SU-DHL-6 (cell line): ENCODE results near the gene SLCO1C1.

Source experiments
- H2AFZ ChIP-seq: fragments of 200-600 bp; sonication (generic); 2 replicates; pipeline ENCODE4 v1.6.1; 2014; ENCODE audit warnings: low read depth, mild to moderate bottlenecking, moderate library complexity, mixed read lengths, antibody characterized with exemption, low read length; ENCODE audit not compliant: severe bottlenecking
- H3F3A ChIP-seq: fragments of 200-600 bp; shearing (Covaris generic); 2 replicates; pipeline ENCODE4 v1.6.0; 2016; ENCODE audit warnings: antibody characterized with exemption, mild to moderate bottlenecking; ENCODE audit not compliant: insufficient read depth
- H3K27ac ChIP-seq: fragments of 200-600 bp; sonication (generic); 2 replicates; pipeline ENCODE4 v1.5.1; 2016; ENCODE audit warnings: low read depth, mild to moderate bottlenecking, low read length, moderate library complexity, mixed read lengths
- H3K27me3 ChIP-seq: fragments of 200-600 bp; sonication (generic), shearing (Covaris generic); 2 replicates; pipeline ENCODE4 v1.6.0; 2014; ENCODE audit warnings: mild to moderate bottlenecking, low read length
- H3K36me3 ChIP-seq: fragments of 200-600 bp; sonication (generic); 2 replicates; pipeline ENCODE4 v1.6.1; 2014; ENCODE audit warnings: mild to moderate bottlenecking, low read length, mixed read lengths
- H3K4me2 ChIP-seq: fragments of 300-600, 200-600 bp; shearing (Covaris generic), sonication (generic); 2 replicates; pipeline ENCODE4 v1.6.0; 2014; ENCODE audit warnings: low read length, low read depth, mild to moderate bottlenecking; ENCODE audit not compliant: poor library complexity, severe bottlenecking
- H3K4me3 ChIP-seq: fragments of 200-600 bp; sonication (generic); 2 replicates; pipeline ENCODE4 v1.5.1; 2014; ENCODE audit warnings: antibody characterized with exemption, low read length, mild to moderate bottlenecking, mixed read lengths; ENCODE audit not compliant: insufficient read depth, poor library complexity, severe bottlenecking
- H3K79me2 ChIP-seq: fragments of 200-600 bp; sonication (generic); 2 replicates; pipeline ENCODE4 v1.6.1; 2014; ENCODE audit warnings: mild to moderate bottlenecking, low read length, moderate library complexity; ENCODE audit not compliant: insufficient read depth
- H3K9ac ChIP-seq: fragments of 200-600 bp; sonication (generic); 2 replicates; pipeline ENCODE4 v1.7.0; 2014; ENCODE audit warnings: mild to moderate bottlenecking, low read length
- H3K9me2 ChIP-seq: fragments of 200-600 bp; sonication (generic); replicated peaks from 2 replicates; pipeline ENCODE4 v1.6.1; 2014; ENCODE audit warnings: low read length; ENCODE audit not compliant: insufficient read depth
- H3K9me3 ChIP-seq: fragments of 200-600 bp; sonication (generic); 2 replicates; pipeline ENCODE4 v1.6.1; 2014; ENCODE audit warnings: low read length, mixed read lengths; ENCODE audit not compliant: insufficient read depth
- H4K20me1 ChIP-seq: fragments of 200-600 bp; sonication (generic); 2 replicates; pipeline ENCODE4 v1.6.1; 2014; ENCODE audit warnings: low read depth, mild to moderate bottlenecking, antibody characterized with exemption, low read length, moderate library complexity, mixed read lengths
- EZH2phosphoT487 ChIP-seq: fragments of 200-600 bp; sonication (generic), shearing (Covaris generic); conservative IDR thresholded peaks from 2 replicates; pipeline ENCODE4 v1.6.1; 2018; ENCODE audit warnings: mild to moderate bottlenecking, antibody characterized with exemption, low read length, moderate library complexity, mixed read lengths
- TF ChIP-seq, protein P1 (sequence below): fragments of 200-600 bp; sonication (generic); IDR thresholded peaks from one replicate; pipeline ENCODE4 v1.5.1; 2017; ENCODE audit warnings: antibody characterized with exemption, mild to moderate bottlenecking, low read length, moderate library complexity; ENCODE audit not compliant: insufficient read depth, poor library complexity, severe bottlenecking

Gene SLCO1C1, protein sequence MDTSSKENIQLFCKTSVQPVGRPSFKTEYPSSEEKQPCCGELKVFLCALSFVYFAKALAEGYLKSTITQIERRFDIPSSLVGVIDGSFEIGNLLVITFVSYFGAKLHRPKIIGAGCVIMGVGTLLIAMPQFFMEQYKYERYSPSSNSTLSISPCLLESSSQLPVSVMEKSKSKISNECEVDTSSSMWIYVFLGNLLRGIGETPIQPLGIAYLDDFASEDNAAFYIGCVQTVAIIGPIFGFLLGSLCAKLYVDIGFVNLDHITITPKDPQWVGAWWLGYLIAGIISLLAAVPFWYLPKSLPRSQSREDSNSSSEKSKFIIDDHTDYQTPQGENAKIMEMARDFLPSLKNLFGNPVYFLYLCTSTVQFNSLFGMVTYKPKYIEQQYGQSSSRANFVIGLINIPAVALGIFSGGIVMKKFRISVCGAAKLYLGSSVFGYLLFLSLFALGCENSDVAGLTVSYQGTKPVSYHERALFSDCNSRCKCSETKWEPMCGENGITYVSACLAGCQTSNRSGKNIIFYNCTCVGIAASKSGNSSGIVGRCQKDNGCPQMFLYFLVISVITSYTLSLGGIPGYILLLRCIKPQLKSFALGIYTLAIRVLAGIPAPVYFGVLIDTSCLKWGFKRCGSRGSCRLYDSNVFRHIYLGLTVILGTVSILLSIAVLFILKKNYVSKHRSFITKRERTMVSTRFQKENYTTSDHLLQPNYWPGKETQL

DNA sequence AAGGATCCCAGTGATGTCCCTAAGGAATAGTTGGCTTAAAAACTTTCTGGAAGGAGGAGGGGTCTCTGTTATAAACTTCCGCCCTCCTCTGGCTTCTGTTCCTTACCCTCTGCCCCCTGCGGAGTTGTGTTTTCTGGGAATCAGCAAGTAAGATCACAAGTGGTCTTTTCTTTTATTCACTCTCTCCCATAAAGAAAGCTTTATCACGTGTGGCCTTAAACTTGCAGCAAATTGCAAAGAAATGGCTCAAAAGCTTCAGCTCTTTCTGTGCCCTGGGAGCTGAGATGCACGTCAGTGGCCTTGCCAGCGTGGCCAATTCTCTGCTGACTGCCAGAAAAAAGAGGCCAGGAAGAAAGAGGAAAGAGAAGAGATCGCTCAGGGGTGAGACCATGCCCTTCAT, at the start of gene SLCO1C1:
Gene SLCO1C1 (plus strand): TSS at position 101 of the 400 bp plus-strand sequence. CDS start 4,245 bp downstream, outside the sequence.
- H3K4me3 ChIP-seq, result no peak within 1 kb of the TSS
- no peaks in the 10 kb centered on the region for H3K27me3 ChIP-seq
- H3K79me2 ChIP-seq, result no peaks in the 10 kb centered on the region
- TF ChIP-seq, protein P1, sequence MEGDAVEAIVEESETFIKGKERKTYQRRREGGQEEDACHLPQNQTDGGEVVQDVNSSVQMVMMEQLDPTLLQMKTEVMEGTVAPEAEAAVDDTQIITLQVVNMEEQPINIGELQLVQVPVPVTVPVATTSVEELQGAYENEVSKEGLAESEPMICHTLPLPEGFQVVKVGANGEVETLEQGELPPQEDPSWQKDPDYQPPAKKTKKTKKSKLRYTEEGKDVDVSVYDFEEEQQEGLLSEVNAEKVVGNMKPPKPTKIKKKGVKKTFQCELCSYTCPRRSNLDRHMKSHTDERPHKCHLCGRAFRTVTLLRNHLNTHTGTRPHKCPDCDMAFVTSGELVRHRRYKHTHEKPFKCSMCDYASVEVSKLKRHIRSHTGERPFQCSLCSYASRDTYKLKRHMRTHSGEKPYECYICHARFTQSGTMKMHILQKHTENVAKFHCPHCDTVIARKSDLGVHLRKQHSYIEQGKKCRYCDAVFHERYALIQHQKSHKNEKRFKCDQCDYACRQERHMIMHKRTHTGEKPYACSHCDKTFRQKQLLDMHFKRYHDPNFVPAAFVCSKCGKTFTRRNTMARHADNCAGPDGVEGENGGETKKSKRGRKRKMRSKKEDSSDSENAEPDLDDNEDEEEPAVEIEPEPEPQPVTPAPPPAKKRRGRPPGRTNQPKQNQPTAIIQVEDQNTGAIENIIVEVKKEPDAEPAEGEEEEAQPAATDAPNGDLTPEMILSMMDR, result no peak
- TF ChIP-seq EZH2phosphoT487, result no peak
- no peaks in the 10 kb centered on the region for H4K20me1 ChIP-seq
- H3K4me2 ChIP-seq, result no peak within 1 kb of the TSS
- H3K9me3 ChIP-seq, result no peaks in the 10 kb centered on the region
- no peak within 1 kb of the TSS for H2AFZ ChIP-seq
- no peaks in the 10 kb centered on the region; the same call in 1 of the 2 replicates for H3K9me2 ChIP-seq
- no peaks in the 10 kb centered on the region for H3F3A ChIP-seq
- H3K9ac ChIP-seq, result no peak within 1 kb of the TSS
- no peak within 1 kb of the TSS for H3K27ac ChIP-seq
- no peaks in the 10 kb centered on the region for H3K36me3 ChIP-seq

DNA sequence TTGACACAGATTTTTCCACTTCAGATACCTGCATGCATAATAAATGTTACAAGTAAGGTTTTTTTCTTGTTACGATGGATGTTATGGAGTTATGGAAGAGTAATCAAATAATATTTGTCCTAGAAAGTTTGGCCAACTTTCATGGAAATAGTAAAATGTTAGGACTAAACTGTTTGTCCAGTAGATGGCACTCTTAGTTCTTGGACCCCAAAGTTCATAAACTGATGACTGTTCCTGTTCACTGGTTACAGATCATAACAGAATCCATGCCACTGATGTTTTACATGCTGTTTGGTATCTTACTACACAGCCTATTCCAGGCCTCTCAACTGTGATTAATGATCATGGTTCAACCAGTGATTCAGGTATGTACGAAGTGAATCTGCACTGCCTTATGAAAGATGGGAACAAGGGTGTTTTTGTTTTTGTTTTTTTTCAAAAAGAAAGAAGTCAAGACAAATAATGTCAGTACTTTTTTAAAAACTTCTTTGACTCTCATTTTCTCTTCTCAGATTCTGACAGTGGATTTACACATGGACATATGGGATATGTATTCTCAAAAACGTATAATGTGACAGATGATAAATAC, 48.8 kb upstream of the SLCO1C1 start:
- no peak overlapping the region for H2AFZ ChIP-seq
- H3K27me3 ChIP-seq, result no peaks in the 10 kb centered on the region

DNA sequence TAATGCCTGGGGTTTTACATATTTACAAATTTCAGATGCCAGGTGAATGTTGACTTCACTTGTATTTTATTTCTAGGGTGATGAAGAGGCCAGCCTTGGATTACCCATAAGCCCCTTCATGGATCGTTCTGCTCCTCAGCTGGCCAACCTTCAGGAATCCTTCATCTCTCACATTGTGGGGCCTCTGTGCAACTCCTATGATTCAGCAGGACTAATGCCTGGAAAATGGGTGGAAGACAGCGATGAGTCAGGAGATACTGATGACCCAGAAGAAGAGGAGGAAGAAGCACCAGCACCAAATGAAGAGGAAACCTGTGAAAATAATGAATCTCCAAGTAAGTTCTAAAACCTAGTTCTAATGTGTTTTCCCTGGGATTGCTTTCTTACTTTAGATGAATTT, 41.3 kb upstream of the SLCO1C1 start:
- no peak overlapping the region for H3K27ac ChIP-seq
- no peaks in the 10 kb centered on the region for H3K36me3 ChIP-seq
- no peaks in the 10 kb centered on the region for H3K27me3 ChIP-seq
- no peak overlapping the region for H3K9ac ChIP-seq
- H4K20me1 ChIP-seq, result no peaks in the 10 kb centered on the region
- no peak overlapping the region for H3K4me2 ChIP-seq
- H3K79me2 ChIP-seq, result no peaks in the 10 kb centered on the region
- H3K4me3 ChIP-seq, result no peak overlapping the region
- no peaks in the 10 kb centered on the region for H3K9me2 ChIP-seq
- no peak overlapping the region for H2AFZ ChIP-seq
- H3F3A ChIP-seq, result no peaks in the 10 kb centered on the region
- TF ChIP-seq, protein P1, result no peak
- H3K9me3 ChIP-seq, result no peaks in the 10 kb centered on the region

More for the DNA sequence above, 48.8 kb upstream of the SLCO1C1 start:
- H3K79me2 ChIP-seq, result no peaks in the 10 kb centered on the region
- H3K4me3 ChIP-seq, result no peak overlapping the region
- no peak for TF ChIP-seq EZH2phosphoT487
- TF ChIP-seq, protein P1, result peak; percentile 51
- H3K9me2 ChIP-seq, result no peaks in the 10 kb centered on the region
- no peaks in the 10 kb centered on the region for H3F3A ChIP-seq
- H4K20me1 ChIP-seq, result no peaks in the 10 kb centered on the region
- no peak overlapping the region for H3K9ac ChIP-seq
- H3K4me2 ChIP-seq, result no peak overlapping the region
- no peak overlapping the region for H3K27ac ChIP-seq
- H3K36me3 ChIP-seq, result no peaks in the 10 kb centered on the region
- H3K9me3 ChIP-seq, result no peaks in the 10 kb centered on the region
